Prostate gland (tissue), 2 donors: ENCODE measurements around the gene TMEM52B. TPM values are rescaled to one million over a fixed set of nuclear protein-coding genes. Genes with fewer than 3 reads are reported as not detected.

Source experiments
- DNase-seq: peaks from one replicate; pipeline ENCODE4 v3.0.0-alpha.2; 2019; ENCODE audit warnings: low spot score
- H3K27ac ChIP-seq, 2 donors: fragments of 200-600 bp; sonication (generic); 2 replicates each; pipeline ENCODE4 v1.5.1; 2017 to 2019
- H3K27me3 ChIP-seq: fragments of 200-600 bp; sonication (generic); replicated peaks from 2 replicates; pipeline ENCODE4 v1.5.1; 2019; ENCODE audit not compliant: insufficient read depth
- H3K36me3 ChIP-seq, 2 donors: fragments of 200-600 bp; sonication (generic); 1 replicate in 1 of 2; 2 replicates in 1 of 2; pipeline versions ENCODE4 v1.5.1 to v1.8.1; 2017 to 2019
- H3K4me1 ChIP-seq: fragments of 200-600 bp; sonication (generic); replicated peaks from 2 replicates; pipeline ENCODE4 v1.5.1; 2019
- H3K4me3 ChIP-seq, 2 donors: fragments of 200-600 bp; sonication (generic); 2 replicates each; pipeline ENCODE4 v1.5.1; 2017 to 2019
- H3K9me3 ChIP-seq: fragments of 200-600 bp; sonication (generic); 2 replicates; pipeline ENCODE4 v1.5.1; 2017
- POLR2A ChIP-seq: fragments of 450-650 bp; IDR thresholded peaks from one replicate; pipeline ENCODE4 v1.6.1; 2016; ENCODE audit warnings: antibody characterized with exemption, mild to moderate bottlenecking
- POLR2AphosphoS5 ChIP-seq: sonication (generic); formaldehyde crosslinking; IDR thresholded peaks from one replicate; pipeline ENCODE4 v1.6.1; 2017; ENCODE audit warnings: antibody characterized with exemption
- WGBS: methylation state at CpG from one replicate; pipeline ENCODE4 v1.1.5; 2018; 5-methylcytosine and 5-hydroxymethylcytosine counted together
- intact Hi-C: fragments of 100-400 bp; cut with DNase I; formaldehyde crosslinking; loops from one replicate; pipeline ENCODE4 v1.14.2; 2022
- total RNA-seq, 2 donors: library from RNA; depleted of rRNA; stranded (reverse); fragments of >200 nt; gene quantifications; one replicate each; pipeline ENCODE4 v1.1.0, GENCODE V29; 2016
- TF ChIP-seq, protein P1 (sequence below), 4 experiments: fragments of 200-600 bp in 2 of 4; fragments of 450-650 bp in 2 of 4; sonication (generic) in 2 of 4; IDR thresholded peaks; 1 replicate in 3 of 4; 2 replicates in 1 of 4; pipeline ENCODE4 v1.5.1; 2016 to 2019; ENCODE audit warnings: antibody characterized with exemption in 4 of 4, mild to moderate bottlenecking in 2 of 4, moderate library complexity in 2 of 4

The TMEM52B gene
- under 1 TPM in 1 of 2 donors, not detected in 1; 0.17 TPM for total RNA-seq

DNA sequence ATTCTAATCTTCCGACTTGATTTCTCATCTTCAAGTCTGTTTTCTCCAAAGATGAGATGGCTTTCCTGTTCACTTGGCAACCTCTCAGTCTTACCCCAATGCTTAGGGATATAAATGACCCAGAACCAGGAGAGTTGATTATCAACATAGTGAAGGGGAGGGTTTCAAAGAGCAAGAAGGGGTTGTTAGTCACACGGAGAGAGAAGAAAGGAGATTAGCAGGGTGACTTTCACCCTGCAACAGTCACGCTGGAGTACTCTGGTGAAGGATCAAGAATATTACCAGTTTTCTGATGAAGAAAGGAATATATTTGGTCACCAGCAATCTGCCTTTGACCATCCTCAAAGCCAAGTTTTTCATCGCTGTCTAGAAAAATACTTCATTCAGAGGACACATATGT, at the start of gene TMEM52B:
TSS of gene TMEM52B (plus strand) at position 212 of the 400 bp plus-strand sequence. CDS start 543 bp downstream, outside the sequence.
- no peak within 1 kb of the TSS for H3K27ac ChIP-seq
- H3K36me3 ChIP-seq: no peaks in the 10 kb centered on the region
- TF ChIP-seq POLR2AphosphoS5: no peak
- TF ChIP-seq, protein P1, sequence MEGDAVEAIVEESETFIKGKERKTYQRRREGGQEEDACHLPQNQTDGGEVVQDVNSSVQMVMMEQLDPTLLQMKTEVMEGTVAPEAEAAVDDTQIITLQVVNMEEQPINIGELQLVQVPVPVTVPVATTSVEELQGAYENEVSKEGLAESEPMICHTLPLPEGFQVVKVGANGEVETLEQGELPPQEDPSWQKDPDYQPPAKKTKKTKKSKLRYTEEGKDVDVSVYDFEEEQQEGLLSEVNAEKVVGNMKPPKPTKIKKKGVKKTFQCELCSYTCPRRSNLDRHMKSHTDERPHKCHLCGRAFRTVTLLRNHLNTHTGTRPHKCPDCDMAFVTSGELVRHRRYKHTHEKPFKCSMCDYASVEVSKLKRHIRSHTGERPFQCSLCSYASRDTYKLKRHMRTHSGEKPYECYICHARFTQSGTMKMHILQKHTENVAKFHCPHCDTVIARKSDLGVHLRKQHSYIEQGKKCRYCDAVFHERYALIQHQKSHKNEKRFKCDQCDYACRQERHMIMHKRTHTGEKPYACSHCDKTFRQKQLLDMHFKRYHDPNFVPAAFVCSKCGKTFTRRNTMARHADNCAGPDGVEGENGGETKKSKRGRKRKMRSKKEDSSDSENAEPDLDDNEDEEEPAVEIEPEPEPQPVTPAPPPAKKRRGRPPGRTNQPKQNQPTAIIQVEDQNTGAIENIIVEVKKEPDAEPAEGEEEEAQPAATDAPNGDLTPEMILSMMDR (IDR thresholded peaks at IDR 0.05): no peak
- TF ChIP-seq POLR2A: no peak
- H3K9me3 ChIP-seq: no peaks in the 10 kb centered on the region
- no peaks in the 10 kb centered on the region for H3K4me1 ChIP-seq
- intact Hi-C loops: no loop called here
- WGBS: 74% methylated on average over 4 of the region's 4 CpGs
- DNase-seq: no peak
- H3K4me3 ChIP-seq: no peak within 1 kb of the TSS
- no peaks in the 10 kb centered on the region for H3K27me3 ChIP-seq

DNA sequence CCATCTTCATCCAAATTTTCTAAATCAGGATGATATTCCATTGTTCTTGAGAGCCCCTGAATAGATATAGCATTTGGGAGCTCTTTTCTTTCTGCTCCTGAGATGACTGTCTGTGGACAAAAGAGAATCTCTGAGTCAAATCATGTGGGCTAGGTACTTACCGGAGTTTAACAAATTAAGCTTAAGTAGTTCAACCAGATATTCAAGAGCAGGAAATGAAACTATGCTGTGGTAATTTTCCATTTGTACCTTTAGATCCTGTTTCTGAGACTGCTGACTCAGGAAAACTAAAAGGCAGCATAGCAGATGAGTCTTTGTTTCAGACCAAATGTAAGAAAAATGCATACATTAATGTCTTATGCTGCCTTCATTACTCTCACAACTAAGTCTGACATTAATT, 48.8 kb upstream of the TMEM52B start, which contains the start of gene CLEC7A:
TSS of gene CLEC7A (minus strand) at position 158 of the 400 bp plus-strand sequence. CDS start at position 41, 117 bp downstream.
- no peaks in the 10 kb centered on the region for H3K9me3 ChIP-seq
- no peak within 1 kb of the TSS for H3K4me3 ChIP-seq
- TF ChIP-seq POLR2A (no peak), POLR2AphosphoS5 (no peak)
- no peak within 1 kb of the TSS for H3K27ac ChIP-seq
- H3K4me1 ChIP-seq: no peaks in the 10 kb centered on the region
- intact Hi-C loops: loop anchor here (10.0 kb wide), 2 partner anchors 95 to 385 kb away; partner anchors contain the start of gene CLEC9A
- 42% methylated on average over 1 of the region's 1 CpG for WGBS
- DNase-seq: no peak
- H3K36me3 ChIP-seq: no peaks in the 10 kb centered on the region
- no peaks in the 10 kb centered on the region for H3K27me3 ChIP-seq

DNA sequence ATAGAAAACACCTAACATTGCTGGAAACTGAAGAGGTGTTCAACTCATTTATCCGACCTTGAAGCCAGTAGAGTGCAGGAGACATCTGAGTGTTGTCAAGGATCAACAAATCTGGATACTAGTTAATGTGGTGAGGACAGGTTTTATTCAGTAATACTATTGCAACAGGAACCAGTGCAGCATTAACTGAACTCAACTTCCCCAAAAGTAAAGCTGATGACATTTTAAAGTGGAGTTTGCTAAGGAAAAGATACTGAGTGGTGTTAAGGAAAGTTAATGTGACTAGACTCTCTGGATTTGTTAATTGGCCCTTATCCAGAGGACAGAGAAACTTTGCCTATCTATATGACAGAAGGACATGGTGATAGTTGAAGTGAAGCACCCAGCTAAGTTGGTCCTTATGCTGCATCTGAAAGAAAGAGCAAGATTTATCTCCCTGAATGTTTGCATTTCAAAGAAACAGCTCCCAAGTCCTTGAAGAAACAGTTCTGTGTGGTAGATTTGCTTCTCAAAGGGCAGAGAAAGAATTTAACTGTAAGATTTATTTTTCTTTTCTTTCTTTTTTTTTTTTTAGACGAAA, 47.6 kb upstream of the TMEM52B start:
- no peak overlapping the region for H3K4me3 ChIP-seq
- no peaks in the 10 kb centered on the region for H3K9me3 ChIP-seq
- intact Hi-C loops: loop anchor here (10.0 kb wide), 2 partner anchors 96 to 386 kb away; partner anchors contain the start of gene CLEC9A
- WGBS: 68% methylated on average over 2 of the region's 2 CpGs
- no peak for DNase-seq
- H3K27ac ChIP-seq: no peak overlapping the region
- no peaks in the 10 kb centered on the region for H3K4me1 ChIP-seq
- no peaks in the 10 kb centered on the region for H3K27me3 ChIP-seq
- TF ChIP-seq, protein P1 (IDR thresholded peaks at IDR 0.05): no peak
- no peak for TF ChIP-seq POLR2A
- TF ChIP-seq POLR2AphosphoS5: no peak
- no peaks in the 10 kb centered on the region for H3K36me3 ChIP-seq

DNA sequence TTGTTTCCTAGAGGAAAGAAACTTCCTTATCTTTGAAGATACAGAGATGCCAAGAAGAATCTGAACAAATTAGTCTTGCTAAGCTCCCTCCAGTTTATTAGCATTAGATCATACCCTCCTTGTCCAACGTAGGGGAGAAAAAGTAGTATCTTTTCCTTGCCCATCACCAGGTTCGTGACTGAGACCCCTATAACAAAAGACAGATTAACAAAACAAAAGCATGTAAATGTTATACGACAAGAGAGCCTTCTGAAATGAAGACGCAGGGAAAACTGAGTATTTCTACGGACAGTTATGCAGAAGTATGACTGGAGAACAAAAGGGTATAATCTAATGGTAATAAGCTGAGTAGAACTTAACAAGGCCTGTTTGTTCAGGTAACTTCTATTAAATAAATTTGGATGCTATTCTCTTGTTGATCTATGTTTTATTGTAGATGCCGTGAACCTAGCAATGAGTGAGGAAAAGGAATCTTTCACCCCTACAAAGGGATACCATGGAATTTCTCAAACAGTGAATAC, 45.9 kb upstream of the TMEM52B start:
- TF ChIP-seq POLR2A (no peak), POLR2AphosphoS5 (no peak)

DNA sequence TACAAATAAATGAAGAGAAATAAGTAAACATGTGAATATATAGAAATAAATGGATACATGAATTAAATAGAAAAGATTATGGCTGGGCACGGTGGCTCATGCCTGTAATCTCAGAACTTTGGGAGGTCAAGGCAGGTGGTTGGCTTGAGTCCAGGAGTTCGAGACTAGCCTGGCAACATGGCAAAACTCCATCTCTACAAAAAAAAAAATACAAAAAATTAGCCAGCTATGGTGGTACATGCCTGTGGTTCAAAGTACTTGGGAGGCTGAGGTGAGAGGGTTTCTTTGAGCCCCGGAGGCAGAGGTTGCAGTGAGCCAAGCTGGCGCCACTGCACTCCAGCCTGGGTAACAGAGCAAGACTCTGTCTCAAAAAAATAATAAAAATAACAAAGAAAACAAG, 43.7 kb upstream of the TMEM52B start:
- Histone ChIP-seq H3K4me1 (no peaks in the 10 kb centered on the region), H3K9me3 (no peaks in the 10 kb centered on the region), H3K4me3 (no peak overlapping the region), H3K27me3 (no peaks in the 10 kb centered on the region), H3K27ac (no peak overlapping the region), H3K36me3 (no peaks in the 10 kb centered on the region)
- no peak for DNase-seq
- intact Hi-C loops: loop anchor here (10.0 kb wide), 2 partner anchors 100 to 390 kb away; partner anchors contain the start of gene CLEC9A
- TF ChIP-seq POLR2AphosphoS5 (no peak), POLR2A (no peak)
- TF ChIP-seq, protein P1 (IDR thresholded peaks at IDR 0.05): no peak
- 67% methylated on average over 4 of the region's 4 CpGs for WGBS

More for the DNA sequence above, 45.9 kb upstream of the TMEM52B start:
- DNase-seq: no peak
- Histone ChIP-seq H3K9me3 (no peaks in the 10 kb centered on the region), H3K4me3 (no peak overlapping the region), H3K27me3 (no peaks in the 10 kb centered on the region), H3K4me1 (no peaks in the 10 kb centered on the region), H3K27ac (no peak overlapping the region), H3K36me3 (no peaks in the 10 kb centered on the region)
- intact Hi-C loops: loop anchor here (10.0 kb wide), 2 partner anchors 98 to 388 kb away; partner anchors contain the start of gene CLEC9A
- WGBS: 58% methylated on average over 6 of the region's 6 CpGs
